HEK293 (cell line): ENCODE results near the gene TMEM208.

Experiments used
- CTCF ChIA-PET: fragments of 350-600 bp; formaldehyde crosslinking; extraction: SDS; loops from one replicate; lab custom pipeline; 2021; ENCODE audit warnings: antibody characterized with exemption; lab: Yijun Ruan, JAX
- POLR2A ChIA-PET: fragments of 300-600 bp; formaldehyde crosslinking; extraction: SDS; loops from one replicate; lab custom pipeline; 2020; ENCODE audit warnings: antibody characterized with exemption, inconsistent platforms; lab: Yijun Ruan, JAX
- H3K27ac ChIP-seq: fragments of 200-500 bp; sonication (Bioruptor generic); 2 replicates; pipeline ENCODE4 v1.5.1; 2014; ENCODE audit warnings: low read depth, low read length, control low read depth, inconsistent platforms; ENCODE audit errors: extremely low read depth
- H3K36me3 ChIP-seq, 2 experiments: fragments of 200-500 bp in 1 of 2; sonication (Bioruptor generic) in 1 of 2; 1 replicate in 1 of 2; 2 replicates in 1 of 2; pipeline ENCODE4 v1.5.1; 2014 to 2017; ENCODE audit warnings: inconsistent platforms in 2 of 2, low read length in 2 of 2; ENCODE audit not compliant: control insufficient read depth in 2 of 2, insufficient read depth in 1 of 2
- H3K4me1 ChIP-seq: fragments of 200-500 bp; sonication (Bioruptor generic); 2 replicates; pipeline ENCODE4 v1.5.1; 2014; ENCODE audit warnings: mild to moderate bottlenecking, low read length, inconsistent platforms; ENCODE audit not compliant: control insufficient read depth, insufficient read depth
- H3K4me3 ChIP-seq: 2 replicates; pipeline ENCODE4 v1.5.1; 2011; ENCODE audit warnings: low read depth, mild to moderate bottlenecking, control low read depth, low read length, moderate library complexity
- H3K9me3 ChIP-seq: fragments of 200-500 bp; sonication (Bioruptor generic); 2 replicates; pipeline ENCODE4 v1.5.1; 2014; ENCODE audit warnings: low read depth, low read length, inconsistent platforms; ENCODE audit not compliant: control insufficient read depth, insufficient read depth
- BCL11A ChIP-seq: fragments of 450-650 bp; formaldehyde crosslinking; IDR thresholded peaks from 2 replicates; pipeline ENCODE4 v1.5.1; 2016; ENCODE audit warnings: low read depth, missing biosample characterization, missing genetic modification characterization
- EGR2 ChIP-seq: fragments of 450-650 bp; formaldehyde crosslinking; IDR thresholded peaks from 2 replicates; pipeline ENCODE4 v1.5.1; 2016; ENCODE audit warnings: low read depth, missing biosample characterization, missing genetic modification characterization
- GLI2 ChIP-seq: fragments of 450-650 bp; formaldehyde crosslinking; IDR thresholded peaks from 2 replicates; pipeline ENCODE4; 2017; ENCODE audit warnings: missing biosample characterization, missing genetic modification characterization, low read depth, borderline replicate concordance
- GLIS2 ChIP-seq: fragments of 450-650 bp; formaldehyde crosslinking; IDR thresholded peaks from 2 replicates; pipeline ENCODE4 v1.5.1; 2016; ENCODE audit warnings: missing biosample characterization, missing genetic modification characterization
- HOXC10 ChIP-seq: sonication (generic); formaldehyde crosslinking; IDR thresholded peaks from 2 replicates; pipeline ENCODE4 v1.8.1; 2023; ENCODE audit warnings: mild to moderate bottlenecking, missing genetic modification reagents
- MEIS1 ChIP-seq: sonication (generic); formaldehyde crosslinking; IDR thresholded peaks from 2 replicates; pipeline ENCODE4 v1.8.1; 2022; ENCODE audit warnings: missing genetic modification reagents, mild to moderate bottlenecking, borderline replicate concordance
- SCRT1 ChIP-seq: fragments of 450-650 bp; formaldehyde crosslinking; IDR thresholded peaks from 2 replicates; pipeline ENCODE4 v1.5.1; 2016; ENCODE audit warnings: missing biosample characterization, missing genetic modification characterization, borderline replicate concordance
- ZFHX2 ChIP-seq: fragments of 450-650 bp; formaldehyde crosslinking; conservative IDR thresholded peaks from 2 replicates; pipeline ENCODE4 v1.5.1; 2016; ENCODE audit warnings: missing biosample characterization, missing genetic modification characterization
- ZNF221 ChIP-seq: fragments of 450-650 bp; formaldehyde crosslinking; IDR thresholded peaks from 2 replicates; pipeline ENCODE4 v1.5.1; 2017; ENCODE audit warnings: missing biosample characterization, missing genetic modification characterization, borderline replicate concordance
- ZNF335 ChIP-seq: fragments of 450-650 bp; formaldehyde crosslinking; conservative IDR thresholded peaks from 2 replicates; pipeline ENCODE4 v1.5.1; 2016; ENCODE audit warnings: missing biosample characterization, missing genetic modification characterization
- ZNF426 ChIP-seq: fragments of 450-650 bp; formaldehyde crosslinking; IDR thresholded peaks from 2 replicates; pipeline ENCODE4 v1.5.1; 2017; ENCODE audit warnings: missing biosample characterization, missing genetic modification characterization, mild to moderate bottlenecking, inconsistent platforms, moderate library complexity
- ZNF449 ChIP-seq: fragments of 450-650 bp; formaldehyde crosslinking; IDR thresholded peaks from 2 replicates; pipeline ENCODE4 v1.5.1; 2017; ENCODE audit warnings: missing biosample characterization, mild to moderate bottlenecking, missing genetic modification characterization, moderate library complexity
- ZNF558 ChIP-seq: fragments of 450-650 bp; formaldehyde crosslinking; IDR thresholded peaks from 2 replicates; pipeline ENCODE4 v1.5.1; 2016; ENCODE audit warnings: missing biosample characterization, missing genetic modification characterization
- ZSCAN30 ChIP-seq: fragments of 450-650 bp; IDR thresholded peaks from 2 replicates; pipeline ENCODE4 v1.5.1; 2018; ENCODE audit warnings: missing biosample characterization, mild to moderate bottlenecking, missing genetic modification characterization, moderate library complexity
- TF ChIP-seq, protein P1 (sequence below): fragments of 450-650 bp; formaldehyde crosslinking; IDR thresholded peaks from 2 replicates; pipeline ENCODE4 v1.5.0; 2017; ENCODE audit warnings: missing biosample characterization, missing genetic modification characterization, borderline replicate concordance
- TF ChIP-seq, protein P2 (sequence below): fragments of 450-650 bp; formaldehyde crosslinking; IDR thresholded peaks from 2 replicates; pipeline ENCODE4 v1.5.1; 2016; ENCODE audit warnings: missing biosample characterization, missing genetic modification characterization, borderline replicate concordance

Gene TMEM208

GRCh38 chr16:67241008-67241900, 14.3 kb downstream of the TMEM208 start:
- no peaks in the 10 kb centered on the region for H3K9me3 ChIP-seq
- TF ChIP-seq ZNF558 (no peak), ZFHX2 (tag by site-specific recombination) (peak; percentile 77), GLIS2 (tag by site-specific recombination) (peak; percentile 35; the same call in 1 of the 2 replicates), ZNF426 (tag by site-specific recombination) (no peak), ZSCAN30 (no peak), ZNF449 (tag by site-specific recombination) (no peak), ZNF335 (tag by site-specific recombination) (peak; percentile 30; the same call in 1 of the 2 replicates), BCL11A (no peak), SCRT1 (tag by site-specific recombination) (no peak), GLI2 (tag by site-specific recombination) (no peak), HOXC10 (CRISPR knock-in tag) (no peak), ZNF221 (tag by site-specific recombination) (no peak), EGR2 (tag by site-specific recombination) (peak; percentile 79), MEIS1 (CRISPR knock-in tag) (no peak)
- TF ChIP-seq, protein P1, sequence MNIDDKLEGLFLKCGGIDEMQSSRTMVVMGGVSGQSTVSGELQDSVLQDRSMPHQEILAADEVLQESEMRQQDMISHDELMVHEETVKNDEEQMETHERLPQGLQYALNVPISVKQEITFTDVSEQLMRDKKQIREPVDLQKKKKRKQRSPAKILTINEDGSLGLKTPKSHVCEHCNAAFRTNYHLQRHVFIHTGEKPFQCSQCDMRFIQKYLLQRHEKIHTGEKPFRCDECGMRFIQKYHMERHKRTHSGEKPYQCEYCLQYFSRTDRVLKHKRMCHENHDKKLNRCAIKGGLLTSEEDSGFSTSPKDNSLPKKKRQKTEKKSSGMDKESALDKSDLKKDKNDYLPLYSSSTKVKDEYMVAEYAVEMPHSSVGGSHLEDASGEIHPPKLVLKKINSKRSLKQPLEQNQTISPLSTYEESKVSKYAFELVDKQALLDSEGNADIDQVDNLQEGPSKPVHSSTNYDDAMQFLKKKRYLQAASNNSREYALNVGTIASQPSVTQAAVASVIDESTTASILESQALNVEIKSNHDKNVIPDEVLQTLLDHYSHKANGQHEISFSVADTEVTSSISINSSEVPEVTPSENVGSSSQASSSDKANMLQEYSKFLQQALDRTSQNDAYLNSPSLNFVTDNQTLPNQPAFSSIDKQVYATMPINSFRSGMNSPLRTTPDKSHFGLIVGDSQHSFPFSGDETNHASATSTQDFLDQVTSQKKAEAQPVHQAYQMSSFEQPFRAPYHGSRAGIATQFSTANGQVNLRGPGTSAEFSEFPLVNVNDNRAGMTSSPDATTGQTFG (tag by site-specific recombination) = no peak
- TF ChIP-seq, protein P2, sequence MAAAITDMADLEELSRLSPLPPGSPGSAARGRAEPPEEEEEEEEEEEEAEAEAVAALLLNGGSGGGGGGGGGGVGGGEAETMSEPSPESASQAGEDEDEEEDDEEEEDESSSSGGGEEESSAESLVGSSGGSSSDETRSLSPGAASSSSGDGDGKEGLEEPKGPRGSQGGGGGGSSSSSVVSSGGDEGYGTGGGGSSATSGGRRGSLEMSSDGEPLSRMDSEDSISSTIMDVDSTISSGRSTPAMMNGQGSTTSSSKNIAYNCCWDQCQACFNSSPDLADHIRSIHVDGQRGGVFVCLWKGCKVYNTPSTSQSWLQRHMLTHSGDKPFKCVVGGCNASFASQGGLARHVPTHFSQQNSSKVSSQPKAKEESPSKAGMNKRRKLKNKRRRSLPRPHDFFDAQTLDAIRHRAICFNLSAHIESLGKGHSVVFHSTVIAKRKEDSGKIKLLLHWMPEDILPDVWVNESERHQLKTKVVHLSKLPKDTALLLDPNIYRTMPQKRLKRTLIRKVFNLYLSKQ (tag by site-specific recombination) = no peak
- POLR2A ChIA-PET = interaction anchor here (1.9 kb wide), 1 partner anchor 14 kb away, joined by 6 read pairs; the partner anchor contains the start of gene TMEM208
- peaks cover 4% of the 10 kb centered on the region; the same call in 1 of the 2 replicates for H3K4me1 ChIP-seq
- H3K4me3 ChIP-seq = no peak overlapping the region
- H3K27ac ChIP-seq = no peak overlapping the region
- CTCF ChIA-PET = interaction anchor here (1.4 kb wide), 1 partner anchor 17 kb away, joined by 3 read pairs; no protein-coding TSS in a partner anchor
- peaks cover 1 to 41% of the 10 kb centered on the region in 2 experiments; a peak in 2 of 3 replicates for H3K36me3 ChIP-seq

GRCh38 chr16:67242138-67242730, 15.3 kb downstream of the TMEM208 start:
- Histone ChIP-seq H3K4me1 (peaks cover 4% of the 10 kb centered on the region; the same call in 1 of the 2 replicates), H3K9me3 (no peaks in the 10 kb centered on the region)
- ChIA-PET CTCF (interaction anchor here (1.4 kb wide), 1 partner anchor 16 kb away, joined by 3 read pairs; no protein-coding TSS in a partner anchor), POLR2A (no interaction called here)
- peak; percentile 77; the same call in 1 of the 2 replicates for TF ChIP-seq ZNF449 (tag by site-specific recombination)
- TF ChIP-seq EGR2 (tag by site-specific recombination) = no peak
- TF ChIP-seq, all 188 proteins: peak for 1
- H3K27ac ChIP-seq = no peak overlapping the region
- H3K4me3 ChIP-seq = no peak overlapping the region
- H3K36me3 ChIP-seq = peaks cover 0 to 33% of the 10 kb centered on the region in 2 experiments; a peak in 1 of 3 replicates
